Keratinocyte (primary cell): ENCODE data around the gene KCNN3.

Experiments used
- CTCF ChIP-seq, 3 experiments: IDR thresholded peaks in 1 of 3; conservative IDR thresholded peaks in 1 of 3; optimal IDR thresholded peaks in 1 of 3; 2 replicates in 2 of 3; 3 replicates in 1 of 3; pipeline versions ENCODE3 to v1.5.1; 2011; ENCODE audit warnings: low read length in 3 of 3, mild to moderate bottlenecking in 3 of 3, moderate library complexity in 2 of 3, control low read depth in 1 of 3, inconsistent platforms in 1 of 3; ENCODE audit not compliant: insufficient read depth in 2 of 3; ENCODE audit errors: extremely low read depth in 1 of 3
- EZH2 ChIP-seq: IDR thresholded peaks from one replicate; pipeline ENCODE4 v1.6.1; 2012; ENCODE audit warnings: inconsistent platforms, mild to moderate bottlenecking, low read length, moderate library complexity

DNA sequence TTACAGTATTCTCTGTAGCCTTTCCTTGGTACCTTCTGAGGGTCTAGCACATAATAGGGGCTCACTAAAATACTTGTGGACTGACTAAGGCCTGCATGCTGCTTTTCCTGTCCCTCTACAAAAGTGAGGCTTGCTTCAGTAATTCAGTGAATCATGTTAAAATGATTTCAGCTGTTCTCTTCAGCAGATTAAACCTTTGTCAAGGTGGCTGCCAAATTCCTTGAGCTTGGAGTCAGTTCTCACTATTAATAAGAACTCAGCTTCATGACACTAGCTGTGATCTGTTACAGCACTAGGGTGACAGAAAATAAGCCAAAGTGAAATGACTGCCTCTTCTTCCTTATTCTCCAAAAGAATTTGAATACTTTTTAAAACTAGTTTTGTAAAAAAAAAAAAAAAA, 128.8 kb downstream of the KCNN3 start:
- TF ChIP-seq CTCF (optimal IDR thresholded peaks at IDR 0.05 in 1 of 3, IDR thresholded peaks at IDR 0.05 in 1 of 3, conservative IDR thresholded peaks at IDR 0.05 in 1 of 3; ENCODE audit: extremely low read depth in 1 of 3, insufficient read depth in 2 of 3, low read length in 3 of 3) (no peak), EZH2 (no peak)
